K562 (cell line): ENCODE data around the gene SCARB2. TPM values are rescaled to one million over a fixed set of nuclear protein-coding genes. Genes with fewer than 3 reads are reported as not detected.

ENCODE experiments used
- ATAC-seq: fragments of 200-7000 bp; cut with Tn5 transposase; 3 replicates; pipeline ENCODE4 v1.9.1; 2020; ENCODE audit warnings: moderate library complexity
- BruUV-seq: library from RNA; stranded (reverse); fragments of 400-500 nt; replicated peaks from 2 replicates; lab custom pipeline; 2021; lab: Mats Ljungman, UMichigan
- CTCF ChIA-PET: fragments of 300-600 bp; formaldehyde crosslinking; extraction: SDS; loops from one replicate; lab custom pipeline; 2021; ENCODE audit warnings: low intra/inter-chr PET ratio; lab: Yijun Ruan, JAX
- POLR2A ChIA-PET: fragments of 300-600, 350-650 bp; sonication (Branson Sonifier 250); formaldehyde crosslinking; extraction: SDS; loops from one replicate; lab custom pipeline; 2021; ENCODE audit warnings: antibody characterized with exemption, inconsistent platforms; lab: Yijun Ruan, JAX
- DNase-seq, 4 experiments: peaks; one replicate each; pipeline versions ENCODE4 v3.0.0 to v3.0.0-alpha.2; 2011 to 2018; ENCODE audit warnings: low spot score in 3 of 4, mixed read lengths in 3 of 4; ENCODE audit errors: extremely low read depth in 1 of 4
- FAIRE-seq: peaks from 2 replicates; lab custom pipeline; 2011; peaks lifted over from hg19 to GRCh38; lab: Jason Lieb, UNC
- H2AFZ ChIP-seq: 2 replicates; pipeline ENCODE4 v1.6.0; 2011; ENCODE audit warnings: low read depth, low read length, control low read depth, inconsistent platforms
- H3K27ac ChIP-seq: fragments of 200-600 bp; 3 replicates; pipeline ENCODE4 v1.8.0; 2011; ENCODE audit warnings: low read depth, mild to moderate bottlenecking, control low read depth, inconsistent platforms, low read length, moderate library complexity, mixed read lengths; ENCODE audit errors: extremely low read depth
- H3K27me3 ChIP-seq, 2 experiments: fragments of 300-600 bp in 1 of 2; 2 replicates in 1 of 2; 3 replicates in 1 of 2; pipeline versions ENCODE4 v1.6.0 to v1.8.0; 2011; ENCODE audit warnings: inconsistent platforms in 2 of 2, low read length in 2 of 2, mild to moderate bottlenecking in 1 of 2, mixed read lengths in 1 of 2, moderate library complexity in 1 of 2; ENCODE audit not compliant: control insufficient read depth in 2 of 2, insufficient read depth in 2 of 2
- H3K36me3 ChIP-seq: fragments of 300-600 bp; 3 replicates; pipeline ENCODE4 v1.8.0; 2011; ENCODE audit warnings: mild to moderate bottlenecking, low read length, inconsistent platforms; ENCODE audit not compliant: control insufficient read depth, insufficient read depth
- H3K4me1 ChIP-seq, 2 experiments: fragments of 200-600 bp in 1 of 2; replicated peaks in 1 of 2; 2 replicates in 1 of 2; 3 replicates in 1 of 2; pipeline versions ENCODE4 v1.5.1 to v1.8.0; 2011; ENCODE audit warnings: inconsistent platforms in 2 of 2, low read length in 2 of 2, mild to moderate bottlenecking in 1 of 2, mixed read lengths in 1 of 2, moderate library complexity in 1 of 2; ENCODE audit not compliant: control insufficient read depth in 2 of 2, insufficient read depth in 2 of 2
- H3K4me2 ChIP-seq: 2 replicates; pipeline ENCODE4 v1.6.1; 2011; ENCODE audit warnings: low read length, control low read depth, inconsistent platforms, mixed read lengths; ENCODE audit not compliant: insufficient read depth
- H3K4me3 ChIP-seq: fragments of 200-600 bp; sonication (generic), shearing (Covaris generic); 2 replicates; pipeline ENCODE4 v1.5.1; 2016; ENCODE audit warnings: control low read depth, inconsistent platforms
- H3K79me2 ChIP-seq: fragments of 200-600 bp; 3 replicates; pipeline ENCODE4 v1.8.0; 2011; ENCODE audit warnings: low read length, inconsistent platforms; ENCODE audit not compliant: control insufficient read depth, insufficient read depth
- H3K9ac ChIP-seq, 2 experiments: 2 replicates each; pipeline versions ENCODE4 v1.6.0 to v1.6.1; 2011; ENCODE audit warnings: low read depth in 2 of 2, low read length in 2 of 2, control low read depth in 1 of 2, inconsistent platforms in 1 of 2, mild to moderate bottlenecking in 1 of 2, mixed read lengths in 1 of 2; ENCODE audit not compliant: insufficient read depth in 1 of 2
- H3K9me1 ChIP-seq: one replicate; pipeline ENCODE4 v1.6.0; 2011; ENCODE audit warnings: inconsistent platforms, mild to moderate bottlenecking, low read length, moderate library complexity; ENCODE audit not compliant: control insufficient read depth, insufficient read depth
- H3K9me3 ChIP-seq: replicated peaks from 2 replicates; pipeline ENCODE4 v1.5.1; 2011; ENCODE audit warnings: low read depth, low read length, inconsistent platforms; ENCODE audit not compliant: control insufficient read depth, insufficient read depth
- H4K20me1 ChIP-seq: replicated peaks from 2 replicates; pipeline ENCODE4 v1.6.1; 2011; ENCODE audit warnings: low read length, inconsistent platforms, mixed read lengths; ENCODE audit not compliant: control insufficient read depth, insufficient read depth
- COPS2 ChIP-seq: fragments of 450-650 bp; conservative IDR thresholded peaks from 2 replicates; pipeline ENCODE4 v1.6.1; 2016; ENCODE audit warnings: mild to moderate bottlenecking, moderate library complexity
- E2F3 ChIP-seq: fragments of 250-450 bp; sonication (Bioruptor Pico); IDR thresholded peaks from 2 replicates; pipeline ENCODE4 v1.4.0; 2020; ENCODE audit warnings: mild to moderate bottlenecking
- MCM3 ChIP-seq: fragments of 450-650 bp; IDR thresholded peaks from 2 replicates; pipeline ENCODE4 v1.6.1; 2016
- MYNN ChIP-seq, 2 experiments: sonication (generic); formaldehyde crosslinking in 1 of 2; IDR thresholded peaks; 2 replicates each; pipeline versions ENCODE4 v1.5.0 to v1.6.1; 2016 to 2020; ENCODE audit warnings: antibody characterized with exemption in 1 of 2, missing genetic modification reagents in 1 of 2
- NFIX ChIP-seq: fragments of 250-450 bp; sonication (Bioruptor Pico); IDR thresholded peaks from 2 replicates; pipeline ENCODE4 v1.4.0; 2020; ENCODE audit warnings: low read depth, mild to moderate bottlenecking, moderate library complexity
- ZFP1 ChIP-seq: fragments of 450-650 bp; formaldehyde crosslinking; IDR thresholded peaks from 2 replicates; pipeline ENCODE4 v1.4.0; 2020; ENCODE audit warnings: mild to moderate bottlenecking, mixed read lengths
- ZNF282 ChIP-seq: sonication (generic); formaldehyde crosslinking; IDR thresholded peaks from 2 replicates; pipeline ENCODE4 v1.8.1; 2023; ENCODE audit warnings: missing genetic modification reagents
- in situ Hi-C: fragments of 300-500 bp; cut with MboI; formaldehyde crosslinking; loops from 4 replicates; pipeline ENCODE4 v1.15.0; 2018; ENCODE audit warnings: inconsistent platforms, mixed read lengths
- intact Hi-C: fragments of 100-400 bp; cut with micrococcal nuclease; formaldehyde crosslinking; loops from 2 replicates; pipeline ENCODE4 v1.14.2; 2022
- polyA plus RNA-seq, 8 experiments: library from polyadenylated mRNA; depleted of rRNA in 4 of 8; stranded (reverse) in 5 of 8; unstranded in 3 of 8; fragments of >200 nt; fragmentation: Nextera tagmentation in 2 of 8; fragmentation: Illumina TruSeq in 1 of 8; extraction: Ambion mirVana in 2 of 8; extraction: Trizol in 1 of 8; gene quantifications; 2 replicates each; pipeline versions ENCODE4 v1.2.1 to v1.2.3, GENCODE V29; 2011 to 2014; ENCODE audit warnings: inconsistent platforms in 1 of 8, missing spikeins in 1 of 8
- total RNA-seq, 7 experiments: library from RNA; depleted of rRNA in 6 of 7; stranded (reverse); fragments of >200 nt in 6 of 7; fragmentation: Illumina TruSeq in 2 of 7; extraction: Trizol in 2 of 7; gene quantifications; 2 replicates each; pipeline versions ENCODE4 v1.2.1 to v1.2.3, GENCODE V29; 2011 to 2021; ENCODE audit warnings: low replicate concordance in 1 of 7
- TF ChIP-seq, protein P1 (sequence below): fragments of 450-650 bp; IDR thresholded peaks from 2 replicates; pipeline ENCODE4 v1.6.1; 2018; ENCODE audit not compliant: partially characterized antibody

The SCARB2 gene
- total and polyA plus RNA-seq, 9 of the 15 experiments (the other 6 are each of a cell fraction or from before 2014, with no cell fraction given): 6.1 to 25.8 (median 17.8) TPM

DNA sequence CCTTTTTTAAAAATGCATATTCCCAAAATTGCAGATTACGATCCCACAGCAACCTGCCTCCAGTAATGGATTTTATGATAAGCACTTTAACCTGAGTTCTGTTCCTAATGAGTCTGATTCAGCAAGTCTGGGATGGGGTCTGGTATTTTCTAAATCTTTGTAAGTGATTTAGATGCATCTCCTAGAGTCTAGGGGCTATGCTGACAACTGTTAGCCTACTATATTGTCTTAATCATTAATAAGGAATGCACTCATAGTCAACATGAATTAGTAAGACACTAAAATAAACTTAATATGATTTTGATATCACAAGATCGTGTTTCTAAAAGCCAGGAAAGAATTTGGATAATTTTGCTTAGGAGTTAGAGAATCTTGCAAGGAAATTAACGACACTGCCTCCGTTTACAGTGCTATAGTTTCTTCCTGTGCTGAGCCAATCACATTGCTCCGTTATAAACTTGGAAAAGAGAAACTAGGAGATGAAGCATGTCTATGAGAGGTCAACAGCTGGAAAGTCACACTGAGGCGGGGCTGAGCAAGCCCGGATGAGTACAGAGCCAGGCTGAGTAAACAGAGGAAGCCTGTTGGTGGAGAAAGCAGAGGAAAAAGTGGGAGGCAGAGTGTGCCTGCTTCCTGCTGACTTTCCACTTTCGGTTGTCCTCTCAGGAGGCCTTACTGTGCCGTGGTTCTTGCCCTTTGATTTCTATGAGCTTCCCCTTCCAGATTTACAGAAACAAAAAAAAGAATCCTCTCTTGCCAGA lies 5.4 kb downstream of the SCARB2 start (continued):
- TF ChIP-seq ZFP1 (CRISPR knock-in tag): no peak
- TF ChIP-seq, protein P1, sequence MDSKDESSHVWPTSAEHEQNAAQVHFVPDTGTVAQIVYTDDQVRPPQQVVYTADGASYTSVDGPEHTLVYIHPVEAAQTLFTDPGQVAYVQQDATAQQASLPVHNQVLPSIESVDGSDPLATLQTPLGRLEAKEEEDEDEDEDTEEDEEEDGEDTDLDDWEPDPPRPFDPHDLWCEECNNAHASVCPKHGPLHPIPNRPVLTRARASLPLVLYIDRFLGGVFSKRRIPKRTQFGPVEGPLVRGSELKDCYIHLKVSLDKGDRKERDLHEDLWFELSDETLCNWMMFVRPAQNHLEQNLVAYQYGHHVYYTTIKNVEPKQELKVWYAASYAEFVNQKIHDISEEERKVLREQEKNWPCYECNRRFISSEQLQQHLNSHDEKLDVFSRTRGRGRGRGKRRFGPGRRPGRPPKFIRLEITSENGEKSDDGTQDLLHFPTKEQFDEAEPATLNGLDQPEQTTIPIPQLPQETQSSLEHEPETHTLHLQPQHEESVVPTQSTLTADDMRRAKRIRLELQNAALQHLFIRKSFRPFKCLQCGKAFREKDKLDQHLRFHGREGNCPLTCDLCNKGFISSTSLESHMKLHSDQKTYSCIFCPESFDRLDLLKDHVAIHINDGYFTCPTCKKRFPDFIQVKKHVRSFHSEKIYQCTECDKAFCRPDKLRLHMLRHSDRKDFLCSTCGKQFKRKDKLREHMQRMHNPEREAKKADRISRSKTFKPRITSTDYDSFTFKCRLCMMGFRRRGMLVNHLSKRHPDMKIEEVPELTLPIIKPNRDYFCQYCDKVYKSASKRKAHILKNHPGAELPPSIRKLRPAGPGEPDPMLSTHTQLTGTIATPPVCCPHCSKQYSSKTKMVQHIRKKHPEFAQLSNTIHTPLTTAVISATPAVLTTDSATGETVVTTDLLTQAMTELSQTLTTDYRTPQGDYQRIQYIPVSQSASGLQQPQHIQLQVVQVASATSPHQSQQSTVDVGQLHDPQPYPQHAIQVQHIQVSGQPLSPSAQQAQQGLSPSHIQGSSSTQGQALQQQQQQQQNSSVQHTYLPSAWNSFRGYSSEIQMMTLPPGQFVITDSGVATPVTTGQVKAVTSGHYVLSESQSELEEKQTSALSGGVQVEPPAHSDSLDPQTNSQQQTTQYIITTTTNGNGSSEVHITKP: peak; percentile 22

DNA sequence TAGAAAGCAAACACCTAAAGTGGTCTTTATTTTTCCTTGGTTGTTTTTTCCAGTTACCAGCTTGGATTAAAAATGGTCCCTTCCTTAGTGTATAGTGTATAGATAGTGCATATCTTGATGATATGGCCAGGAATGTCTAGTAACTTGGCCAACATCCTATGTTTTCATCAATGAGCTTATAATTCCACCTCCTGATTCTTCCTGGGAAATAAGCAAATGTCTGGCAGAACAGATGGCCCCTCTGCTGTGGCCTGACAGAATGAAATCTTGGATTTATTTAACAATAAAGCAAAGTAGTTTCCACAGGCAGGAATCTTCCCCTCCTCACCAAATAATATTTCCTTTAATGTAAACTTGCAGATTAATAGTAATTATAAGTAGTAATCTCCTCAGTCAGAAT lies 6.1 kb downstream of the SCARB2 start:
- BruUV-seq: no TSS peak
- Histone ChIP-seq H3K27me3 (no peaks in the 10 kb centered on the region), H3K4me1 (peaks cover 0 to 12% of the 10 kb centered on the region in 2 experiments; a peak in 1 of 5 replicates), H3K9me3 (no peaks in the 10 kb centered on the region), H3K4me3 (no peak overlapping the region), H2AFZ (no peak overlapping the region), H3K79me2 (peaks cover 12% of the 10 kb centered on the region; the same call in 2 of the 3 replicates), H3K9ac (no peak overlapping the region), H3K27ac (no peak overlapping the region)
- DNase-seq: no peak
- intact Hi-C loops: no loop called here
- ATAC-seq: no peak
- TF ChIP-seq ZNF282 (no peak), MCM3 (no peak), NFIX (CRISPR knock-in tag) (no peak), E2F3 (CRISPR knock-in tag) (no peak), MYNN (IDR thresholded peaks at IDR 0.05) (no peak), MYNN (CRISPR knock-in tag; IDR thresholded peaks at IDR 0.05) (no peak), COPS2 (no peak)
- TF ChIP-seq, all 486 proteins: peak for 0
- H3K4me2 ChIP-seq: no peak overlapping the region
- in situ Hi-C loops: no loop called here
- ChIA-PET CTCF (no interaction called here), POLR2A (no interaction called here)
- no peaks in the 10 kb centered on the region for H4K20me1 ChIP-seq
- FAIRE-seq: no peak
- H3K36me3 ChIP-seq: no peaks in the 10 kb centered on the region
- H3K9me1 ChIP-seq: no peaks in the 10 kb centered on the region
